IPS-20b (cell line): ENCODE measurements around the gene MRGPRD.

Experiments
- H3K27ac ChIP-seq: one replicate; pipeline ENCODE4 v1.5.1; 2013; ENCODE audit warnings: low read length
- H3K27me3 ChIP-seq: 2 replicates; pipeline ENCODE4 v1.6.1; 2013; ENCODE audit warnings: mild to moderate bottlenecking, low read length, inconsistent platforms; ENCODE audit not compliant: insufficient read depth
- H3K36me3 ChIP-seq: 2 replicates; pipeline ENCODE4 v1.6.1; 2013; ENCODE audit warnings: low read depth, mild to moderate bottlenecking, inconsistent platforms, low read length, moderate library complexity; ENCODE audit not compliant: insufficient read depth
- H3K4me1 ChIP-seq: 2 replicates; pipeline ENCODE4 v1.6.1; 2013; ENCODE audit warnings: mild to moderate bottlenecking, control low read depth, inconsistent platforms, low read length, moderate library complexity; ENCODE audit not compliant: insufficient read depth
- H3K4me3 ChIP-seq: 2 replicates; pipeline ENCODE4 v1.5.1; 2013; ENCODE audit warnings: mild to moderate bottlenecking, low read length, inconsistent platforms
- H3K9ac ChIP-seq: 2 replicates; pipeline ENCODE4 v1.6.1; 2013; ENCODE audit warnings: low read depth, mild to moderate bottlenecking, inconsistent platforms, low read length, moderate library complexity
- H3K9me3 ChIP-seq: 2 replicates; pipeline ENCODE4 v1.6.1; 2013; ENCODE audit warnings: mild to moderate bottlenecking, low read depth, low read length, inconsistent platforms; ENCODE audit not compliant: insufficient read depth

Gene MRGPRD

GRCh38 chr11:69012092-69013008 lies 31.6 kb upstream of the MRGPRD start:
- peak overlapping the region; percentile 57; the same call in 1 of the 2 replicates for H3K9ac ChIP-seq
- no peaks in the 10 kb centered on the region for H3K36me3 ChIP-seq
- H3K9me3 ChIP-seq = no peaks in the 10 kb centered on the region
- H3K4me3 ChIP-seq = peak overlapping the region; percentile 65; the same call in 1 of the 2 replicates
- H3K4me1 ChIP-seq = peaks cover 18% of the 10 kb centered on the region
- H3K27ac ChIP-seq = no peak overlapping the region
- peaks cover 34% of the 10 kb centered on the region for H3K27me3 ChIP-seq

- H3K27me3 ChIP-seq = peaks cover 34% of the 10 kb centered on the region
- H3K4me3 ChIP-seq = 0 out of 2 replicates have a peak overlapping the region, but pooled peaks have one; percentile 63
- peaks cover 18% of the 10 kb centered on the region for H3K4me1 ChIP-seq
- H3K27ac ChIP-seq = no peak overlapping the region
- no peak overlapping the region for H3K9ac ChIP-seq
- no peaks in the 10 kb centered on the region for H3K36me3 ChIP-seq
- H3K9me3 ChIP-seq = no peaks in the 10 kb centered on the region
These were observed 30.9 kb upstream of the MRGPRD start for GRCh38 chr11:69011624-69012091.

GRCh38 chr11:69010964-69011623 lies 30.3 kb upstream of the MRGPRD start:
- H3K9me3 ChIP-seq = no peaks in the 10 kb centered on the region
- peak overlapping the region; percentile 45; the same call in 1 of the 2 replicates for H3K9ac ChIP-seq
- H3K27ac ChIP-seq = no peak overlapping the region
- peaks cover 34% of the 10 kb centered on the region for H3K27me3 ChIP-seq
- peaks cover 18% of the 10 kb centered on the region for H3K4me1 ChIP-seq
- peak overlapping the region; percentile 63; the same call in 1 of the 2 replicates for H3K4me3 ChIP-seq
- no peaks in the 10 kb centered on the region for H3K36me3 ChIP-seq

GRCh38 chr11:69010361-69010891 lies 29.6 kb upstream of the MRGPRD start:
- Histone ChIP-seq H3K4me3 (peak overlapping the region; percentile 63; the same call in 1 of the 2 replicates), H3K9me3 (no peaks in the 10 kb centered on the region), H3K27ac (no peak overlapping the region), H3K36me3 (no peaks in the 10 kb centered on the region), H3K4me1 (peaks cover 18% of the 10 kb centered on the region), H3K27me3 (peaks cover 34% of the 10 kb centered on the region), H3K9ac (peak overlapping the region; percentile 45; the same call in 1 of the 2 replicates)

- Histone ChIP-seq H3K4me3 (no peak overlapping the region), H3K9me3 (no peaks in the 10 kb centered on the region), H3K4me1 (peaks cover 18% of the 10 kb centered on the region), H3K36me3 (no peaks in the 10 kb centered on the region), H3K9ac (no peak overlapping the region), H3K27ac (no peak overlapping the region), H3K27me3 (peaks cover 34% of the 10 kb centered on the region)
These were observed 28.8 kb upstream of the MRGPRD start for GRCh38 chr11:69009441-69010211.

- Histone ChIP-seq H3K36me3 (no peaks in the 10 kb centered on the region), H3K9me3 (no peaks in the 10 kb centered on the region), H3K27me3 (peaks cover 28% of the 10 kb centered on the region), H3K4me3 (no peak overlapping the region), H3K27ac (no peak overlapping the region), H3K9ac (no peak overlapping the region), H3K4me1 (peaks cover 12% of the 10 kb centered on the region)
These were observed 28.1 kb upstream of the MRGPRD start for GRCh38 chr11:69008737-69009440.

GRCh38 chr11:69007975-69008381 lies 27.2 kb upstream of the MRGPRD start:
- Histone ChIP-seq H3K9me3 (no peaks in the 10 kb centered on the region), H3K27me3 (peaks cover 20% of the 10 kb centered on the region), H3K4me1 (peaks cover 12% of the 10 kb centered on the region), H3K27ac (no peak overlapping the region), H3K36me3 (no peaks in the 10 kb centered on the region), H3K9ac (no peak overlapping the region), H3K4me3 (no peak overlapping the region)

- no peak overlapping the region for H3K4me3 ChIP-seq
- peaks cover 12% of the 10 kb centered on the region for H3K4me1 ChIP-seq
- no peak overlapping the region for H3K9ac ChIP-seq
- peaks cover 12% of the 10 kb centered on the region for H3K27me3 ChIP-seq
- no peaks in the 10 kb centered on the region for H3K9me3 ChIP-seq
- H3K27ac ChIP-seq = no peak overlapping the region
- H3K36me3 ChIP-seq = no peaks in the 10 kb centered on the region
These were observed 26.0 kb upstream of the MRGPRD start for GRCh38 chr11:69006816-69007215.

- Histone ChIP-seq H3K9me3 (no peaks in the 10 kb centered on the region), H3K36me3 (no peaks in the 10 kb centered on the region), H3K27ac (no peak overlapping the region), H3K9ac (no peak overlapping the region), H3K4me1 (peaks cover 5% of the 10 kb centered on the region), H3K4me3 (no peak overlapping the region), H3K27me3 (peaks cover 5% of the 10 kb centered on the region; the same call in 1 of the 2 replicates)
These were observed 25.0 kb upstream of the MRGPRD start for GRCh38 chr11:69005631-69006368.

GRCh38 chr11:69005183-69005630 lies 24.4 kb upstream of the MRGPRD start:
- no peak overlapping the region for H3K27ac ChIP-seq
- no peaks in the 10 kb centered on the region for H3K4me1 ChIP-seq
- H3K4me3 ChIP-seq = no peak overlapping the region
- H3K9me3 ChIP-seq = no peaks in the 10 kb centered on the region
- H3K27me3 ChIP-seq = 0 out of 2 replicates have a peak, but pooled peaks cover under 1% of the 10 kb centered on the region
- no peaks in the 10 kb centered on the region for H3K36me3 ChIP-seq
- H3K9ac ChIP-seq = no peak overlapping the region
